ENCODE measurements around the gene PCSK6. TPM values are rescaled to one million over a fixed set of nuclear protein-coding genes. Genes with fewer than 3 reads are reported as not detected.

Gene PCSK6
- total RNA-seq: 1 to 10 TPM in 1 of 2 donors, under 1 TPM in 1; 0.33 to 1.0 TPM

DNA sequence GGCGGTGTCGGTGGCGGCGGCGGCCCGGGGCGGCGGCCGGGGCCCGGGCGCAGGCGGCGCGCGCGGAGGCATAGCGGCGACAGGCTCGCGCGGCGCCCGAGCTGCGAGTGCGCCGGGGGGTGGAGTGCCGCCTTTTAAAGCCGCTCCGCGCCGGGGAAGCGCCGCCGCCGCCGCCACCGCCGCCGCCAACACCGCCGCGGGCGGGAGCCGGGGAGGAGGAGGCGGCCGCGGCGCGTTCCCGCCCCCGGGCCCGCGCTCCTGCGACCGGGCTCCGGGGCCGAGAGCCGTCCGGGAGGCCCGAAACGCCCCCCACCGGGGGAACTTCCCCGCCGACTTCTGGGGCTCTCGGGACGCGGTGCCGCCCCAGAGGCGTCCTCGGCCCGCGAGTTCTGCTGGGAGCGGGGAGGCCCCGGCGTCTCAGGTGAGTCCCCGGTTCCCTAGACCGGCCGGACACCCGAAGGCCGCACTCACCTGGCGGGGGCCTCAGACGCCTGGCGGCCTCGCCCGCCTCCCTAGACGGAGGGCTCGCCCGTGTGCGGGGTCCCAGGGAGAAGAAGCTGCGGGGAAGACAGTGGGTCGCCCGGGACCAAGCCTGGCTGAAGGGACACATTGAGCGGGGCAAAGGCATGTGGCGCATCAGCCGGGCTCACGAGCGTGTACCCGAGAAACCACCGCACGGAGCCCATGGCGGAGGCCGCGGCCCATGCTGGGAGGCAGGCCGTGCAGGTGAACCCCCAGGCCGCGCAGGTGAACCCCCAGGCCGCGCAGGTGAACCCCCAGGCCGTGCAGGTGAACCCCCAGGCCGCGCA, at the start of gene PCSK6:
Gene PCSK6 (minus strand): TSS at position 109 of the 809 bp plus-strand sequence. CDS start 37 bp downstream, at position 72.

DNA sequence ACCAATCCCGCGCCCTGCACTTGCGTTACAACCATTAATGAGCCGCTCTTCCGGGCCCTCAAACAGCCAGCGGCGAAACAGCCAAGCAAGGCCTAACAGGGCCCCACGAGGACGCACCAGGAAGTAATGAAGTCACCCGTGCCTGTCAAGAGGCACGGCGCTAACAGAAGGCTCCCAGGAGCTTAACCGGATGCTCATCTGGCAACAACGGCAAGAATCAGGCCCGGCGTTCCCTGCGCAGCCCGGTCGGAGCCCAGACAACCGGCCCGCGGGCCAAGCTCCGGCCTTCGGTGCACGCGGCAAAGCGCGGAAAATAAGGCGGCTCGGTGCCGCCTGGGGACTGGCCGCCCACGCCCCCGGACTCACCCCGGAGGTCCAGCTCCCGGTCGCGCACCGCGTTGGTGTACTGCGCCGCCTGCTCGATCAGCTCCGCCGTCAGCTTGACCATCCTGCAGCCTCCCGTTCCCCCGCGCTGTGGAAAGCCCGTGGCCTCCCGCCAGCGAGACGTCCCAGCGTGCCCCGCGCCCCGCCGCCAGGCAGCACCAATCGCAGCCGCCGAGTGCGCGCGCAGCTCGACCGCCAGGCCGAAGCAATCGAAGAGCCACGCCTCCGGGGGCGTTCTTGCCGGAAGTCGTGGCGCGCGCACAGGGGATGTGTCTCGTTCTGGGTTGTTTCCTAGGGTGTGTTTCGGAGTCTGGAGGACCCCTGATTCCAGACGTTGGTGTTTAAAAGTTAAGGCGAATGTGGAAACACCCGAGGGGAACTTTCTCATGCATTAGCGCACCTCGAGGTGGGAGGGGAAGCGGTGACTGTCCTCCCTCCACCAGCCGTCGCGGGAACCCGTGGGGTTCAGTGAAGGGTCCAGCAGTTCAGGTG, 194.5 kb downstream of the PCSK6 start, which contains the start of gene SNRPA1:
Gene SNRPA1 (minus strand): TSS at position 518 of the 876 bp plus-strand sequence. CDS start 70 bp downstream, at position 448.

DNA sequence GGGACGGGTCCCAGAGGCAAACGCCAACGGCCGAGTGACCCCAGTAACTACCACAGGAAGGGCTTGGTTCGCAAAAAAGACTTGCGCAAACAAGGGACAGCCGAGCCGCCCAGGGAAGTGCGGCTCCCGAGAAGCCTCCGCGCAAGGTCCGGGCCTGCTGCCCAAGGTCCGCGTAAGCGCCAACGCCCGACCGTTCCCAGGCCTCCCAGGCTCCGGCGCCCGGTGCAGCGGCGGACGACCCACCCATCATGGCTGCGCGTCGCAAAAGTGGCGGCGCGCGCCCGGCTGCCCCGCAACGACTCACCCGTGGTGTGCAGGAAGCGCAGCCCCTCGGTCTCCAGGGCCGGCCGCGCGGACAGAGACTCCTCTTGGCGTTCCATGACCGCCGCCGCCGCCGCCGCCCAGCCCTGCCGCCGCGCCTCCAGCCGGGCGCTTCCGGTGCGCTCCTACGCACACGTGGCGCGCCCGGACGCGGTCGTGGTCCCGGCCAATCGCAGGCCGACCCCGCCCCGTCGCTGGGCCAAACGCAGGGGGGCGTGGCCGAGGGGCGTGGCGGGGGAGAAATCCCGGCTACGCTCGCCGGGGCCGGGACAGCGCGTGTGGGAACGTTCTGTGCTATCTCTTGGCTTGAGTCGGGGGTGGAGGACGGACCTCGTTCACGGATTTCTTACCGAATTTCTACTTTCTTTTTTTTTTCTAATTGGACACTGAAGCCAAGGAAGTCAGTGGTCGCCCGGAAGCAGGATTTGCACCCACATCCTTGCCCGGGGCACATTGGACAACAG, 212.3 kb downstream of the PCSK6 start, which contains the start of gene SELENOS:
Gene SELENOS (minus strand): TSS at position 448 of the 785 bp plus-strand sequence. CDS start 68 bp downstream, at position 380.

Other genes starting within 250 kb of the PCSK6 start
- gene CHSY1, start 237.7 kb downstream of the PCSK6 start, total RNA-seq: 10 to 100 TPM; 23.4 to 42.6 TPM
- gene SELENOS, start 212.2 kb downstream of the PCSK6 start, total RNA-seq: 10 to 100 TPM; 52.0 to 63.9 TPM
- gene SNRPA1, start 194.5 kb downstream of the PCSK6 start, total RNA-seq: 10 to 100 TPM in 1 of 2 donors, 1 to 10 TPM in 1; 9.6 to 22.0 TPM
- 10 to 100 TPM; 37.6 to 38.5 TPM for gene TM2D3, start 162.7 kb upstream of the PCSK6 start, total RNA-seq
- gene TARS3, start 234.8 kb upstream of the PCSK6 start, total RNA-seq: 1 to 10 TPM; 5.9 to 7.0 TPM